ENCODE results near the gene GPR63.

Gene GPR63

DNA sequence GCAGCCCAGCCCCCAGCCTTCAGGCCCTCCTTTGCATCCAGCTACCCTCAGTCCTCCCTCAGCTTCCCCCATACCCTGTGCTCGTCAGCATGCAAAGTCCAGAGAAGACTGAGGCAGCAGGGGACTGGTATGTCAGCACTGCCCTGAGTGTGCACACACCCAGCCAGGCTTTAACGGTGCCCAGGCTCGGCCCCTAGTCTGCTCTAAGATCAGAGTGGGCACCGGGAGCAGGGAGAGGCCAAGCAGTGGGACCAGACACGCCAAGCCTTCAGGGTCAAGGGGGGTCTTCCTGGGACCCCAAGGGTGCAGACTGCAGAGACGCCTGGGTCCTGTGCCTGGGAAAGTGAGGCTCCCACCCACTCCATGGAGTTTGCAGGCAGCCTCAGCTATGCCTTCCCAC is 74.7 kb downstream of the GPR63 start:
- no peak overlapping the region for H3K27ac ChIP-seq (replicated peaks)
- no peak for DNase-seq (ENCODE audit: low read depth in 1 of 2, low spot score in 1 of 2)
- no peak overlapping the region for H3K4me3 ChIP-seq (replicated peaks; ENCODE audit: insufficient read depth, low read length)
- no peak for TF ChIP-seq SPI1 (IDR thresholded peaks at IDR 0.05; ENCODE audit: borderline replicate concordance, low read depth)
- TF ChIP-seq POLR2AphosphoS5 (IDR thresholded peaks at IDR 0.05; ENCODE audit: low read depth), result no peak
- no peak for TF ChIP-seq CTCF (IDR thresholded peaks at IDR 0.05; ENCODE audit: insufficient read depth, low read length)
- TF ChIP-seq GABPA (IDR thresholded peaks at IDR 0.05; ENCODE audit: low read depth), result no peak
- TF ChIP-seq, protein P1, sequence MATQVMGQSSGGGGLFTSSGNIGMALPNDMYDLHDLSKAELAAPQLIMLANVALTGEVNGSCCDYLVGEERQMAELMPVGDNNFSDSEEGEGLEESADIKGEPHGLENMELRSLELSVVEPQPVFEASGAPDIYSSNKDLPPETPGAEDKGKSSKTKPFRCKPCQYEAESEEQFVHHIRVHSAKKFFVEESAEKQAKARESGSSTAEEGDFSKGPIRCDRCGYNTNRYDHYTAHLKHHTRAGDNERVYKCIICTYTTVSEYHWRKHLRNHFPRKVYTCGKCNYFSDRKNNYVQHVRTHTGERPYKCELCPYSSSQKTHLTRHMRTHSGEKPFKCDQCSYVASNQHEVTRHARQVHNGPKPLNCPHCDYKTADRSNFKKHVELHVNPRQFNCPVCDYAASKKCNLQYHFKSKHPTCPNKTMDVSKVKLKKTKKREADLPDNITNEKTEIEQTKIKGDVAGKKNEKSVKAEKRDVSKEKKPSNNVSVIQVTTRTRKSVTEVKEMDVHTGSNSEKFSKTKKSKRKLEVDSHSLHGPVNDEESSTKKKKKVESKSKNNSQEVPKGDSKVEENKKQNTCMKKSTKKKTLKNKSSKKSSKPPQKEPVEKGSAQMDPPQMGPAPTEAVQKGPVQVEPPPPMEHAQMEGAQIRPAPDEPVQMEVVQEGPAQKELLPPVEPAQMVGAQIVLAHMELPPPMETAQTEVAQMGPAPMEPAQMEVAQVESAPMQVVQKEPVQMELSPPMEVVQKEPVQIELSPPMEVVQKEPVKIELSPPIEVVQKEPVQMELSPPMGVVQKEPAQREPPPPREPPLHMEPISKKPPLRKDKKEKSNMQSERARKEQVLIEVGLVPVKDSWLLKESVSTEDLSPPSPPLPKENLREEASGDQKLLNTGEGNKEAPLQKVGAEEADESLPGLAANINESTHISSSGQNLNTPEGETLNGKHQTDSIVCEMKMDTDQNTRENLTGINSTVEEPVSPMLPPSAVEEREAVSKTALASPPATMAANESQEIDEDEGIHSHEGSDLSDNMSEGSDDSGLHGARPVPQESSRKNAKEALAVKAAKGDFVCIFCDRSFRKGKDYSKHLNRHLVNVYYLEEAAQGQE (IDR thresholded peaks at IDR 0.05; ENCODE audit: insufficient replicate concordance, low read depth), result no peak
- H3K27me3 ChIP-seq (ENCODE audit: insufficient read depth, poor library complexity, severe bottlenecking), result no peaks in the 10 kb centered on the region

DNA sequence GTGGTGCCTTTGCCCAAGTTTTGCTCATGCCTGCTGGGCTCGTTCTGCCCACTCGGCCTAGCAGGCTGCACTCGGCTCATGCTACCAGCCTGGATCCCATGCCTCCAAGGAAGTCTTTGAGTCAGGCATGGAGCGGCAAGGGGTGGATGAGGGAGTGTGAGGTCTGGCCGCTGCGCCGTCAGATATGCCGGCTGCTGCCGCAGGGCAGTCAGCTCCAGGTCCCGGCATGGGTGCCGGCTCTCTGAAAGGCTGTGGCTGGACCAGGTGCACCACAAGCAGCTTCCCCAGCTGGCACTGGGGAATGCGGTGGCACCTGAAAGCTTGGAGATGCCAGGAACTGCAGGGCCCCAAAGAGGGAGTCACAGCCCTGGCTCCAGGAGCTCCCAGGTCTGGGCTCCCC is 75.5 kb downstream of the GPR63 start:
- Histone ChIP-seq H3K27me3 (ENCODE audit: insufficient read depth, poor library complexity, severe bottlenecking) (no peaks in the 10 kb centered on the region), H3K4me3 (replicated peaks; ENCODE audit: insufficient read depth, low read length) (no peak overlapping the region), H3K27ac (replicated peaks) (no peak overlapping the region)
- DNase-seq (ENCODE audit: low read depth in 1 of 2, low spot score in 1 of 2), result no peak
- TF ChIP-seq, protein P1 (IDR thresholded peaks at IDR 0.05; ENCODE audit: insufficient replicate concordance, low read depth), result no peak
- TF ChIP-seq GABPA (IDR thresholded peaks at IDR 0.05; ENCODE audit: low read depth) (no peak), CTCF (IDR thresholded peaks at IDR 0.05; ENCODE audit: insufficient read depth, low read length) (no peak), SPI1 (IDR thresholded peaks at IDR 0.05; ENCODE audit: borderline replicate concordance, low read depth) (no peak), POLR2AphosphoS5 (IDR thresholded peaks at IDR 0.05; ENCODE audit: low read depth) (no peak)

DNA sequence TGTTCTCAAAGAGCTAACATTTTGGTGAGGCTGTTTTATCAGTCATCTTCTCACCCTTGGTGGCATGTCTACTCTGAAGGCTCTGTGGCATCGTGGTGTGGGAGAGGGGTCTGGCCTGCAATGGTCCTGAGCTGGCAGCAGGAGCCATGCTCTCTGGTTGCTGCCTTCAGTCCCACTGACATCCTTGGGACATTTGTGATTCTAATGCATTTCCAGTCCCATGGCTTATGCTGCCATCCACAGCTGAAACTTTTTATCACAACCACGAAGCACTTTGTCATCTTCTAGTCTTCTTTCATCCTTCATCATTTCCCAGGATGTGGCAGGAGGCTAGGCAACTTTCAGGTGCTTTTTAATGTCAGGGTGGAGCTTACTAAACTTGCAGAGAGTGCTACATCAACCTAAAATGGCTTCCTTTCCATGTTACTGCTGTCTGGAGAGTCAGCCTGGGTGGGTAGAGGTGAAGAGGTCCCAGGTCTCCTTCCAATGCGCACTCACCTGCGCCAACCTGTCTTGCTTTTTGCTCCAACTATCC is 77.1 kb downstream of the GPR63 start:
- TF ChIP-seq GABPA (IDR thresholded peaks at IDR 0.05; ENCODE audit: low read depth) (no peak), CTCF (IDR thresholded peaks at IDR 0.05; ENCODE audit: insufficient read depth, low read length) (no peak), SPI1 (IDR thresholded peaks at IDR 0.05; ENCODE audit: borderline replicate concordance, low read depth) (no peak)
- Histone ChIP-seq H3K27me3 (ENCODE audit: insufficient read depth, poor library complexity, severe bottlenecking) (no peaks in the 10 kb centered on the region), H3K4me3 (replicated peaks; ENCODE audit: insufficient read depth, low read length) (no peak overlapping the region), H3K27ac (replicated peaks) (no peak overlapping the region)
- no peak for DNase-seq (ENCODE audit: low read depth in 1 of 2, low spot score in 1 of 2)

DNA sequence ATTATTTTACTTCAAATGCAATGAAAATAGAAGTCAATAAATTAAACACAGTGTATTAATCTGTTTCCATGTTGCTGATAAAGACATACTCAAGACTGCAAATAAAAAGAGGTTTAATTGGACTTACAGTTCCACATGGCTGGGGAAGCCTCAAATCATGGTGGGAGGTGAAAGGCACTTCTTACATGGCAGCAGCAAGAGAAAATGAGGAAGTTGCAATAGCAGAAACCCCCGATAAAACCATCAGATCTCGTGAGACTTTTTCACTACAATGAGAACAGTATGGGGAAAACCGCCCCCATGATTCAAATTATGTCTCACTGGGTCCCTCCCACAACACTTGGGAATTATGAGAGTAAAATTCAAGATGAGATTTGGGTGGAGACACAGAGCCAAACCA is 82.2 kb downstream of the GPR63 start:
- Histone ChIP-seq H3K27ac (replicated peaks) (no peak overlapping the region), H3K4me3 (replicated peaks; ENCODE audit: insufficient read depth, low read length) (no peak overlapping the region), H3K27me3 (ENCODE audit: insufficient read depth, poor library complexity, severe bottlenecking) (peaks cover 2% of the 10 kb centered on the region)
- no peak for TF ChIP-seq SPI1 (IDR thresholded peaks at IDR 0.05; ENCODE audit: borderline replicate concordance, low read depth)
- TF ChIP-seq CTCF (IDR thresholded peaks at IDR 0.05; ENCODE audit: insufficient read depth, low read length), result no peak
- no peak for TF ChIP-seq POLR2AphosphoS5 (IDR thresholded peaks at IDR 0.05; ENCODE audit: low read depth)
- TF ChIP-seq, protein P1 (IDR thresholded peaks at IDR 0.05; ENCODE audit: insufficient replicate concordance, low read depth), result no peak
- no peak for TF ChIP-seq GABPA (IDR thresholded peaks at IDR 0.05; ENCODE audit: low read depth)
- DNase-seq (ENCODE audit: low read depth in 1 of 2, low spot score in 1 of 2), result no peak

Measured in HL-60 (cell line).